Heart left ventricle (tissue), 13 donors: ENCODE data around the gene MYH7.

Experiments
- POLR2A ChIP-seq, 2 donors: fragments of 450-650 bp; IDR thresholded peaks; one replicate each; pipeline ENCODE4 v1.6.1; 2017; ENCODE audit warnings: antibody characterized with exemption in 2 of 2, mild to moderate bottlenecking in 2 of 2, moderate library complexity in 2 of 2
- TF ChIP-seq, protein P1 (sequence below), 12 donors: fragments of 200-600 bp; sonication (generic) in 4 of 12; IDR thresholded peaks; one replicate each; pipeline versions ENCODE4 v1.5.0 to v1.8.0; 2018 to 2022; ENCODE audit warnings: antibody characterized with exemption in 12 of 12, mild to moderate bottlenecking in 5 of 12
- donor health status: ischemic (EF 13 %, LVEDD 7.1; RV severe dilation, severe dysfunction).
- donor health status: DM: no; HTN: yes; CAD: no.
- donor health status: DM: no; HTN: no; CAD: no.
- donor health status: ischemic (EF 25% LVEDD 6.9; RV normal size, moderate dysfunction).
- donor health status: ischemic (EF 25% LVEDD 5.7; RV mildly dilated, moderate dysfunction).
- donor health status: ischemic (EF 35%, LVEDD 5.7; RV mildly dilated, moderate dysfunction).
- donor health status: nonischemic (EF 11% LVEDD 7.7; RV severe dilation, severe dysfunction).
- donor health status: DM: yes; HTN: yes; CAD: no.
- donor health status: PGD.
- donor health status: ischemic (EF 29% LVEDD 5.4; RV normal size, mild dysfunction).
- donor health status: nonischemic (EF 23%, LVEDD 6.1; RV moderate dilation, normal function).

- TF ChIP-seq, protein P1, sequence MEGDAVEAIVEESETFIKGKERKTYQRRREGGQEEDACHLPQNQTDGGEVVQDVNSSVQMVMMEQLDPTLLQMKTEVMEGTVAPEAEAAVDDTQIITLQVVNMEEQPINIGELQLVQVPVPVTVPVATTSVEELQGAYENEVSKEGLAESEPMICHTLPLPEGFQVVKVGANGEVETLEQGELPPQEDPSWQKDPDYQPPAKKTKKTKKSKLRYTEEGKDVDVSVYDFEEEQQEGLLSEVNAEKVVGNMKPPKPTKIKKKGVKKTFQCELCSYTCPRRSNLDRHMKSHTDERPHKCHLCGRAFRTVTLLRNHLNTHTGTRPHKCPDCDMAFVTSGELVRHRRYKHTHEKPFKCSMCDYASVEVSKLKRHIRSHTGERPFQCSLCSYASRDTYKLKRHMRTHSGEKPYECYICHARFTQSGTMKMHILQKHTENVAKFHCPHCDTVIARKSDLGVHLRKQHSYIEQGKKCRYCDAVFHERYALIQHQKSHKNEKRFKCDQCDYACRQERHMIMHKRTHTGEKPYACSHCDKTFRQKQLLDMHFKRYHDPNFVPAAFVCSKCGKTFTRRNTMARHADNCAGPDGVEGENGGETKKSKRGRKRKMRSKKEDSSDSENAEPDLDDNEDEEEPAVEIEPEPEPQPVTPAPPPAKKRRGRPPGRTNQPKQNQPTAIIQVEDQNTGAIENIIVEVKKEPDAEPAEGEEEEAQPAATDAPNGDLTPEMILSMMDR (IDR thresholded peaks at IDR 0.05): no peak
- TF ChIP-seq POLR2A (IDR thresholded peaks at IDR 0.05): no peak
Observed at GRCh38 chr14:23373041-23373440, 62.4 kb downstream of the MYH7 start.
